ENCODE results near the gene TGFBR2.
A peak's percentile ranks its signal among the peaks of the same experiment; 100 is the strongest.

TGFBR2 gene

DNA sequence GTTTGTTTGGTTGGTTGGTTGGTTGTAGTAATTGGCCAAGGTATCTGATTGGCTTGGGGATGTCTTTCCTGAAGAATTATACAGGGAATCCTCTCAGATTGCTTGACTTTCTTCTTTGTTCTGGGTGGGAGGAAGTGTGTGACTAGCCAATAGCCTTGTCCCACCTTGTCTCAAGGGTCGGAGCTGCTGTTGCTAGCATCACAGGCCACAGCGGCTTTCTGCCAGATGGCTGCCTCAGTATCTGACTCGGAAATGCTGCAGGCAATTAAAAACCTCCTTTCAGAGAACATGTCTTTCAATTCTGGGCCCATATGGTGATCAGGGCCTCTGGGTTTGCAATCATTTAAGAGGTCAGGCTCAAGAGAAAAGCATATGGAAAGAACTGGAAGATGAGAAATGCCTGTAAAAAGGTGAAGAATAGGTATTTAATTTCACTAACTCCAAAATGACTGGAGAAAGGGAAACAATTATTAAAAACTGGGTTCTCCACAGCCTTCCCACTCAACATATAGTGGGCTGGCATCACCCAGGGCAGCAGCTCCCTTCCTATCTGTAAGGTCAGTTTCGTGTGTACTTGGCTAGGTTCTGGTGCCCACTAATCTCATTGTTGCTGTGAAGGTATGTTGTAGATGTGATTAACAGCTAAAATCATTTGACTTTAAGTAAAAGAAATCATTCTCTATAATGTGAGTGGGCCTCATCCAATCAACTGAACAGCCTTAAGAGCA lies 32.4 kb downstream of the TGFBR2 start:
- no peak for DNase-seq

DNA sequence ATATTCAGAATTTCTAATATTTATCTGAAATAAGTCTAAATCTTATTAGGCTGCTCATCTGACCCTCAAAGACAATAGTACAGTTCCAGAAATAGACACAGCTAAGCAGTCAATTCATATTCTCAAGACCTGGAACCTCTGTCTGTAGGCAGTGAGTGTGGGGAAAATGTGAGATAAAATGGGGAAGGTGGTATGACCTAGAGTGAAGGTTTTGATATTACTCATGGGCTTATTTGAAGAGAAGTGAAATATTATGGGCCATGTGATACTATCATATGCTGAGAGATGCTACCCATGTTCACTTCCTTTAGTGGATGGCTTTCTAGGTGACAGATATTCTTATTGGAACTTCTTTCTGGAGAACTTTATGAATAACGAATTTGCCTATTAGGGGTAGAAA lies 33.5 kb downstream of the TGFBR2 start:
- peak in 1 of 2 donors; percentile 68 for DNase-seq

DNA sequence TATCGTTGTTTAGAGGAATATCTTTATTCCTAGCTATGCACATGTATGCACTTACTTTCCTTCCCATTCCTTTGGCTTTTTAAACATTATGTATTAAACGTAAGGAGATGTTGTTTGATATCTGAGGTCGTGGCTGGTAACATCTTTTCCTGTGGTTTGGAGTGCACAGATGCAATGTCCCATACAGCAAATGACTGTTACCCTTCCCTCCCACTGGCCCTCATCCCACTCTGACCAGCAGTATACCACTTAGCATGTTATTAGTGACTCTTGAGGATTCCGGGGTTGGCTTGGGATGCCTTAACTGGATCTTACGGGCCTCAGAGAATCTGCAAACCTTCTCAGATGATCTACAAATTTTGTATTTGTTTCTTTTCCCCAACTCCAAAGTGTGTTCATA lies 34.5 kb downstream of the TGFBR2 start:
- DNase-seq, result no peak

DNA sequence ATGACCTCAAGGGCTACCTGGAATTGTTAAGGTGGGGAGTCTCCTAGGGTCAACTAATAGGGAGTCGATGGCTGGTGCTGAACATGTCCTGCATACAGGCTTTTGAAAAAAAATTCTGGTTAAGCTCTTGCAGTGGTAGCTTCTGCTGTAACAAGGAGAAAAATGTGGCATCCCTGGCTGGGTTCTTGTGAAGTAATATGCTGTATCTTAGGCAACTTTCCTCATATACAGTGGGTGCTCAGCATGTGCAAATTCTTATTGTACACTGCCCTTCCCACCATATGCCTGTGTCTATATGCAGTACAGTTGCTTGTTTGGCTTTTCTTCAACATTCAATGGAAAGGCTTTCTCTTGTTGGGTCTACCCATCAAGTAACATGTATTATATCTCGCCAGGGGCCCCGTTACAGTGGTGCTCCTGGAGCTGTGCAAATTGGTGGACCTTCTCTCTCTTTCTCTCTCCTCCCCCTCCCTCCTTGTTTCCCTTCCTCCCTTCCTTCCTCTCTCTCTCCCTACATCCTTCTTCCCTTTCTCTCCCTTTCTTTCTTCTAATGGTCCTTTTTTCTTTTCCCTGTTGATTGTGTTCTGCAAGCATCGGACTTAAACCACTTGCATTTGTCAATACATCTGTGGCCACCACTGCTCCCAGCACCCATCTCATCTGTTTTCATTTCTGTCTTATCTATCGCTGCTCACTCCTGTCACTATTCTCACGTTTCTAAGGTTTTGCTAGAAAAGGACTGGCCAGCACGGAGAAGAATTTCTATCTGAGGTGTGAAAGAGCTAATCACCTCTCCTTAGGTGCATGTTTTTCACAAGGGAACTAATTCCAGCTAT lies 35.2 kb downstream of the TGFBR2 start:
- no peak for DNase-seq

DNA sequence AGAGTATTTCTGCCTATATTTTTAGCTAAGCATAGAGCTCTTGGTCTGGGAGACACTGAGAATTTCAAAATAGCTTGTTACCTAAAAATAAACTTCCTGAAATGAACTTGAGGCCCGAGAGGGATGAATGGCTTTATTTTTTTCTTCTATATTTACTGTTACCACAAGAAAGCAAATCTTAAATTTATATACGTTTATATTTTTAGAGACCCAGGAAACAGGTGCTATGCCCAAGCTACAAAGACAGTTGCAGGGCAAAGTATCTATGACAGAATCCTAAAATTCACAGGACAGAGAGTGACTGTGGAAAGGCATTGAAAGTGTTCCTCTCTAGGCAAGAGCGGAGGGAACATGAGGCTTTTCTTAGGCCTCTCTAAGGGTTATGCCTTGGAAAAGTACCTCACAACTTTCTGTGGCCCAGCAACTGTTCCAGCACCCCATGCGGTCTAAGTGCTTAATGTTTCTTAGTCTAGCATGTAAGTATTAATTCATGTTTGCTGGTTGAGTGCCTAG lies 36.5 kb downstream of the TGFBR2 start:
- no peak for DNase-seq

DNA sequence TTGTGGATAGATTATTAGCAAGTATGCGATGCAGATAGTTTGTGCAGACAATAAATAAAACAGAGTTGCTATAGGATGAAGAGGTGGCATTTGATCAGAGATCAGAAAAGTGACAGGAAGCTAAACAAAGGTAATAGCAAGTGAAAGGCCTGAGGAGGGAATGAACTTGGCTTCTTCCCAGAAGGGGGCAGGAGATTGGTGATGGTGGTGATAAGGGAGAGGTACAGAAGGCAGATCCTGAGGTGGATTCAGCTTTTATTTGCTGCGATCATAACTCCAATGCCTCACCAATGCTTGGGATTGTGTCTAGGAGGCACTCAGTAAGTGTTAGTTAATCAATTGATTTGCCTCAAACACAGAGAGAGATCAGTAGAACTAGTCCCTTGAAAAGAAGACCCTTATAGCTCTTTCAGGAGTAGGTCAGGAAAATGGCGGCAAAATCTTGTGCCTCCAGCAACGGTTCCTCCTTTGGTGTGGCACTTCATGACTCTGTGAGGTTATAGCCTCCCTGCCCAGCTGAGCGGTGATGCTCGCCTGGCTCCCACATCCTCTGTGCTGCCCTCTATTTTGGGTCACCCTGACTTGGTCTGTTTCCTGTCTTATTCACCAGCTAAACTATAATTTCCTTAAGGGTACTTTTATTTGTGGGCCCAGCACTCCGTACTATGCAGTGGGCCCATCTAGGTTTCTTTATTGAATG lies 37.5 kb downstream of the TGFBR2 start:
- no peak for DNase-seq

DNA sequence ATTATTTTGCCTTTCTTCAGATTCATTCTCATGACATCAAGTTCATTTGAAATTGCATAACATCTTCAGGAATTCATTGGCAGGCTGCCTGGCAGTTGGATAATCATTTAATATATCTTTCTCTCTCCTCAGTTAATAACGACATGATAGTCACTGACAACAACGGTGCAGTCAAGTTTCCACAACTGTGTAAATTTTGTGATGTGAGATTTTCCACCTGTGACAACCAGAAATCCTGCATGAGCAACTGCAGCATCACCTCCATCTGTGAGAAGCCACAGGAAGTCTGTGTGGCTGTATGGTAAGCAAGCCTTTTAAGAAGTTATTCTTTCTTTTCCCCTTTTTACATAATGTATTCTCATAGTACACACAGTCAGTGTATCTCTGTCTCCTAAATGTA lies 38.2 kb downstream of the TGFBR2 start:
- no peak for DNase-seq

DNA sequence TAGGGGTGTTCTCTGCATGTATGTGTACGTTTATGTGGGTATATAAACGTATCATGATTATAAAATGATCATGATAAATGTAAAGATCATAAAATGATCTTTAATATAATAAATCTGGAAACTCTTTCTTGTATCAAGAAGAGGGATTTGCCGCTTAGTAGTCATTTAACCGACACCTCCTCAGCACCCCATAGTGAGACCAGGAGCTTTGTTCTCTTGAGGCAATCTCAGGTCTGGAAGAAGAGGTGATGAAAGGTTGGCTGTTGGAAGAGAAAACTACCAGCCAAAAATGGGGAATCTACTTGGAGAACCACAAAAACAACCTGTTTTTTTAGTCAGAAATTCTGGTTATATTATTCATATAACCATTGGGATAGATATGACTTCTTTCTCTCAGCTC lies 38.7 kb downstream of the TGFBR2 start:
- DNase-seq, result no peak

DNA sequence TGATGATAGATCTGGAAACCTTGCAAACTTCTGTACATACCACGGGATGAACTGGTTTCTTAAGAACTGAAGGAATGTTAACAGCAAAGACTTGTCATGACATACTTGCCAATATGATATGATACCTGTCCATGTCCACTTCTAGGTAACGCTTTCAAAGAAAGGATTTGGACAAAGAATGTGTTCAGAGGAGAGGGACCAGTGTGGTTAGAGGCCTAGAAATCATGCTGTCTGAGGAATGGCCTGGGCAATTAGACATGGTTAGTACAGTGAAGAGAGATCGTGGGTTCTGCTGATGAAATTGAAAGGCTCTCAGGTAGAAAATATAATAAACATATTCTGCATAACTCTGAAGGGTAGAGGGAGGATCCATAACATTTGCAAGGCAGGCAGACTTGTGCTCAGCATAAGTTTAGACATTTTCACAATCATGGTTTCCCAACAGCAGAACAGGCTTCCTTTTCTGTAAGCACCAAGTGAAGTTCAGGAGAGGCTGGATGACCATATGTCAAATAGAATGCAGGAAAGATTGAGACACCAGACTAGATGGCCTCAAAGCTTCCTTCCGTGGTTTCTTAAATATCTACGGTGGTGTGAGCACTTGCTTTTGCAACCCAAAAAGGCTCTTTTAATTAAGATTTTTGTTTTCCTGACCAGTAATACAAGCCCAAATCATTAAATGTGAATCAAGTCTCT lies 39.9 kb downstream of the TGFBR2 start:
- peak; percentile 84 to 85 for DNase-seq

DNA sequence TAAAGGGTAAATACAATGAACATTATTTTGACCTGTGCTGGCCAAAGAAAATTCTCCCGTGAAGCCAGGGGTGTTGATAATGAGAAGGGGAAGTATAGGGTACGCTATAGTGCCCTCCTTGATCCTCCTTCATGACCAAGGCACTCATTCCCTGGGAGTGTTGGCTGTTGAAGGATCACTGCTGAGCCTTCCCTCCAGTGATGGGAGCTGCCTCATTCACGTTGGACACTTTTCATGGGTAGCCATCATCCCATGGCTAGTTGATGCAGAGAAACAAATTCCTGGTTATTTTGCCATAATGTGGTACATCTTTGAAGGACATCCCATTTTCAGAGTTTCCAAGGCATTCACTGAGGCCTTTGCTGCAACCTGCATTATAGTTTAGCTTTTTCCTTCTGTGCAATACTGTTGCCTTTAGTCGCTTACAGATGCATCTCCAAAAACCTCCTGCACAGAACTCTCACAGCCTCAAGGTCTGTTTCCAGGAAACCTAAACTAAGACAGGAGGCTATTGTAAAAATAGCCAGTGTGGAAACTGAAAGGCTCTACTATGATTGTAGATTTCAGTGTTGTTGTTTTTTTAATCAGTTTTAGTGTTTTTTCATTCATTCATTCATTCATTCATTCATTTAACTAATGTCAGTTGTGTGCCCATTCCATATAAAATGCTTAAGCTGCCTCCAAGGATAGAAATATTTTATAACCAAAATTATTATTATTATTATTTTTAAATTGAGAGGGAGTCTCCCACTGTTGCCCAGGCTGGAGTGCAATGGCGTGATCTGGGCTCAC lies 40.8 kb downstream of the TGFBR2 start:
- no peak for DNase-seq

DNA sequence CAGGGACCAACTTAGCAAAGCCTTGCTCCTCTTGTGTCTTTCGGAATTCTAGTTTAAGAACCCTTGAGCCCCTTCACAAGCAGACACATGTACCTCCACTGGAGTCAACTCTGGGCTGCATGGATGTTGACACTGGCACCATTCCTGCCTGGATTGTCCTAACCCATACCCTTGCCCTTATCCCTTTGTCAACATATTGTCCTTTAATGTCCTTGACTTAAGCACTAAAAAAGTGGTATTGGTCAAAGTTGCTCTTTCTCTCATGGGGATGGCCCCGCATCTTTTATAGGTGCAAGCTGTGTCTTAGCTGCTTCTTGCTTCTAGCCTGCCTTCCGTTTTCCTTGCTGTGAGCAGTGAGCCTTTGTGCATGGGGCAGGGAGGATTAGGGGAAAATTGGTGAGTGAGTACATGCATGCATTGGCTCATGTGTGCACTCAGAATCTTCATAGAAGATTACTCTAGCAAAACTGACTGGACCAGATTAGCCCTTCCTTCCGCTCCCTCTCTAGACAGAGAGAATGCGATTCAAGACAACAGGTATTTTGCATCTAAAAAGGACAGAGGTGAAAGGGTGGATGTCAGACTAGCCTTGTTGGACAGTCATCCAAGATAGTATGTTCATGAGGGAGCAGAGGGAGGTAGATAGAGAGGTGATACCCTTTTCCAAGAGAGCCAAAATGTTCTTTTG lies 42.4 kb downstream of the TGFBR2 start:
- DNase-seq, result no peak

DNA sequence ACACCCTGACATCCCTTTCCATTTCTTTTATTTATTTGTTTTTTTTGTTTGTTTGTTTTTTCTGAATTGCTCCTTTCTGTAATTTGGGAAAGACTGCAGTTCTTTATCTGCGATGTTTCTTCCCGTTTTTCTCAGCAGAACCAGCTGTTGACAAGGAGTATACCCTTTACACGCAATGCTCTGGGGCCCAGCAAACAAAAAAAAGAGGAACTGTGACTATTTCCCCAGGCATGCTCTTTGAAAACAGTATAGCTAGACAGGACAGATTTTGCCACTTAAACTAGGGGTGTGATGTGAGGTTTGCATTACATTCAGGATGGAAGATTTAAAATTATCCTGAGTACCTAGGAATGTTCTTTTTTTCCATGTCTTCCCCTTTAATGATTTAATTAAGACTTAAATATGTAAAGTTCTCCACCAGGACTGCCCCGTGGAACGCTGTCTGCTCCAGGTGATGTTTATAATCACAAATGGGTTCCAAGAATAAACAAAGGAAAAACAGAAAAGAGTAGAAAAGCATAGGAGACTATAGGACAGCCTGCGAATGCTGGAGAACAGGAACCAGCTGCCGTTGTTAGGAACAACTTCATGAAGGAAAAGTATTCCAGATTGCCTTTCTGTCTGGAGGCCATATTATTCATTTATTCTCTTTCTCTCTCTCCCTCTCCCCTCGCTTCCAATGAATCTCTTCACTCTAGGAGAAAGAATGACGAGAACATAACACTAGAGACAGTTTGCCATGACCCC lies 43.3 kb downstream of the TGFBR2 start:
- peak; percentile 79 to 82 for DNase-seq

DNA sequence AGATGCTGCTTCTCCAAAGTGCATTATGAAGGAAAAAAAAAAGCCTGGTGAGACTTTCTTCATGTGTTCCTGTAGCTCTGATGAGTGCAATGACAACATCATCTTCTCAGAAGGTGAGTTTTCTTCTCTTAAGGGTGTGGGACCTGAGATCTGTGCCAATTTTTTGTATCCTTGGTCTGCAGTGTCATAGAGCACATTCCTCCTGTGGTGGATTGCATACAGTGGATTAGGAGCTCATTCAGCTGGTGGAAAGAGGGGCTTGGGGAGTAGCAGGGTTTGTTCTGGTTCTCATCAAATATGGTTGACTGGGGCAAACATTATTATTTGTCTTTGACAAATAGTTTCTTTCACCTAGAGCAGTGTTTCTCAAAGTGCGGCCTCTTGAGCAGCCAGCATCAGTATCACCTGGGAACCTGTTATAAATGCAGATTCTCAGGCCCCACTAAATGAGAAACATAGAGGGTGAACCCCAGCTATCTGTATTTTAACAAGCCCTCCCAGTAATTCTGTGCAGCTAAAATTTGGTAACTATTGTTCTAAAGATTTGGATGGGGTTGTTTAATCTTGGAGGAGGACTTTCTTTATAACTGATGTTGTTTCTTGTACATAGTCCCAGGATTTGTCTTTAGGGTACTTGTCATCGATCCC lies 44.1 kb downstream of the TGFBR2 start:
- DNase-seq, result no peak

DNA sequence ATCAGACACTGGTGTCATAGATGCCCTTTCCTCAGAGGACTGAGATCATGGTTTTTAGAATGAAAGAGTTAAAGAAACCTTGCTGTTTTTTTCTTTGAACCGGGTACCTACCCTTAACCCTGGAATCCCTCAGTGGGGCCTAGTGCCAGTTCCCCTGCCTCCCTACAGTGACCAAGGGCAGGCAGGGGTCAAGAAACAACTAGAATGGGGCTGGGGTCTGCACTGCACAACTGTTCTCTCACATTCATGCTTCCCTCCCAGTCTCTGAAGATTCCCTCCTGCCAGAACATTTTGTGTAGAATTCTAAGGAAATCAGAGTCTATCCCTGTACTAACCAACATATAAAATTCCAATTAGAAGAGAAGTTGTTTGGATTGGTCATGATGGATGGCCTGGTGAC lies 47.9 kb downstream of the TGFBR2 start:
- DNase-seq, result no peak

DNA sequence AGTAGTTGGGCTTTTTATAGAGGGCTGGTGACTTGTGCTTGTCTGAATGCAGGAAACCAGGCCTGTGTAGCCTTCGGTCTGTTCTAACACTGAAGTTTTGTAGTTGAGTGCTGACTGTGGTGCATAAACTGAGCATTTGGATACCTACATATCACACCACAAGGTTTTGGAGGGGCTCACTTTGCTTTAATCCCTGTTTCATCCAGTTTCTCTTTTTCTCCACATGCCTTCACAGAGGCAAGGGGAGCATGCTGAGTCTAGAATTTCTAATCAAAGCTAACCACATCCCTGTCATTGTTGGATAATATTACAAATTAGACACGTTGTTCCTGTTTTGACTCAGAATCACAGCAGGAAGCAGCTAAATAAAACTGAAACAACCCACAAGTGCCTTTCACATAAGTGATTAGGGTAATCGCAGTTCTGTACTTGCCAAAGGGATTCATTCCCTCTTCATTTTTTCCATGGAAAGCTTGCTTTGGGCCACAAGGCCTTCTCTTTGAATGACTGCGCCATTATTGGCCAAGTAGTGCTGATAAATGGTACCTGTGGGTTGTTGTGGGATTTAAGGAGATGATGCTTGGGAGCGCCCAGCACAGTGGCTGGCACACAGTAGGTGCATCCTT lies 48.9 kb downstream of the TGFBR2 start:
- peak; percentile 75 to 79 for DNase-seq

DNA sequence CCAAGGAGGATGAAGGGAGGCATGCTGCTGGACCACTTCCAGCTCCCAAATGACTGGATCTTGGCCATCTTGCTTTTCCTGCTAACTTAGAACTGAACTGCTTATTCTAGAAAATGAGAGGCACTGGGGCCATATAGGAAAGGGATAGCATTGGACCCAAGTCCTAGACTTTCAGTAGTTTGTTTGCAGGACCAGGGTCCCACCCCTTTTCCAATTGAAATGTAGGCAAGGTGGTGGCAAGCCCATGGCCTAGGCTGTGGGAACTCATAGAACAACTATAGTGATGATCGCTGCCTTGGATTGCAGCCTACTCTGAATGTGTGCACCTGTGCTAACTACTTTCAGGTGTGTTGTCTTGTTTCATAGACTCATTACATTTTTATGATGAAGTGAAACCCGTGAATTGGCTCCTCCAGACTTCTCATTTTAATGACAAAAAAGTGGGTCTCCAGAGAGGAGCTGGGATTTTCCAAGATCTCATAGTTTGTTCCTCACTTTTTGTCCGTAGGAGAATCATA lies 50.3 kb downstream of the TGFBR2 start:
- DNase-seq, result no peak

DNA sequence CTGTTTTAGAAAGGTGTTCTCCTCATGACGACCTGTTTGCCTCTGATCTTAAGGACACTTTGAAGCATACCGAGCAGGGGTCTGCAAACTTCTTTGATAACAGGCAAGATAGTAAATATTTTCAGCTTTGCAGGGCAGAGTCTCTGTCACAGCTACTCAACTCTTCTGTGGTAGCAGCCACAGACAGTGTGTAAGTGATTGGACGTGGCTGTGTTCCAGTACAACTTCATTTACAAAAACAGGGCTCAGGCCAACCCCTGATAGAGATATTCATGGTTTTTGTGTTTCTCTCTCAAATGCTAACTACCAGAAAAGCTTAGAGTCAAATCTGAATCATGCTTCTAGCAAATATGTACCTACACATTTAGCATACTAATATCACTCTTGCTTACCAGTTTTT lies 51.5 kb downstream of the TGFBR2 start:
- DNase-seq, result no peak

DNA sequence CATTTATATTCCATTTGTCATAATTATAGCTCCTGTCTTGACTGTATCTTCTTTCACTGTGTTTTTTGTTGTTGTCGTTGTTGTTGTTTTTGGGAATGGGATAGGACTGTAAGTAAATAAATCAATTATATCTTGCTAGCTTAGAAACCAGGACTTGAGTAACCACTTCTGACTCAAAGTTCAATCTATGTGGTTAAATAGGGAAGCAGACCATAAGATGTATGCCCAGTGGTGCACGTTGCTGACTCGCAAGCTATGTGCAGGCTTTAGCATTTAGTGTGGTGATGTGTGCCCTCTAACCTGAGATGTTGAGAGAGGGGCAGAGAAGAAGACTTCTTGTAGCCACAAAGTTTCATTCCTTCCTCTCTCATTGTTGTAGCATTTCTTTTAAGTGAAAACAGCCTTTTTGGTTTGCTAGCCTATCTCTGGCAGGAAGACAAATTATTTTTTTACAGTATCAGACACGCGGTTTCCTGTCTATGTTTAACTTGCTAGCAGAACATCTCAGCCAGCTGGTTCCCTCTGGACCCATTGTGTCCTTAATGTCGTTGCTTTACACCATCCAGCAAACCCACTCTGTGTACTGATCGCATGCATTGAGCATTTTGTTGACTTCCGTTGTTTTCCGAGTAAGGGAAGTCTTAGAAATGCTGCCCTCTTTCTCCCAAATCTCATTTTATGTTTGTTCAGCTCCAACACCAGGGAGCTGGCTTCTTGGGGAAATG lies 52.1 kb downstream of the TGFBR2 start:
- peak; percentile 65 to 69 for DNase-seq
